Stimulated activated CD4-positive, alpha-beta T cell treated with anti-CD3 and anti-CD28 coated beads, Interleukin-12 subunit alpha, Interleukin-12 subunit beta, amount 100 ng/mL, for 48 hours (primary cell): ENCODE measurements around the gene MDP1.

Experiments used
- DNase-seq, 3 donors: peaks; one replicate each; pipeline ENCODE4 v3.0.0-alpha.2; 2020; ENCODE audit warnings: low read depth in 2 of 3, low spot score in 1 of 3

MDP1 gene

DNA sequence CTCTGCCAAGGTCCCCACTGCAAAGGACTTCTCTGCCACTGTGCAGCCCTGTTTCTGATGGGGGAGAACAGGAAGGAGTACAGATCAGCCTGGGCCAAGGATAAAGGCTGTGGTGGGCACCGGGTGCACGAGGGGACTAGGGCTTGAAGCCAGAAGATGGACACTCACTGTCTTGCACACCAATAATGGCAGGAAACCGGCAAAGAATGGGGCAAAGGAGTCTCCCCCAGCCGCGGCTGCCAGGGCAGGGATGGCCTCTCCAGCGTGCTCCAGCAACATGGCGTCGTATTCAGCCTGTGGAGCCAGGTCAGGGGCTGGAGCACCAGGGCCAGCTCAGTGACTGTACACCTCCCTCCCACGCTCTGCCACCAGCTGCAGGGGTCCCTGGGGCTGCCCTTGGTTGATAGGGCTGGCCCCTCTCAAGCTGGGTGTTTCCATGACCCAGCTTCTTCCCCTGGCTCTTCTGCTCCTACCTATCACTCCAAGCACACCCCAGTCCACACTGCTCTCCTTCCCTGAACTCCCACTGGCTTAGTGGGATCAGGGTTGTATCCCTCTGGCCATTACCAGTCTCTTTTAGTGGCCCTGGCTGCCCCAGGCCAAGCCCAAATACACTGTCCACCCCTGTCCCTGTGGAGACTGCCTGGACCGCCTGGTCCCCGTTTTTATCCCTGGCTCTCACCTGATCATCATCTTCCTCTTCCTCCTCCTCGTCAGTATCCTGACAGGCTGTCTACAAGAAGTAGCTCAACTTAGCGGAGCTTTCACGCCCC, 33.6 kb downstream of the MDP1 start:
- DNase-seq = no peak

DNA sequence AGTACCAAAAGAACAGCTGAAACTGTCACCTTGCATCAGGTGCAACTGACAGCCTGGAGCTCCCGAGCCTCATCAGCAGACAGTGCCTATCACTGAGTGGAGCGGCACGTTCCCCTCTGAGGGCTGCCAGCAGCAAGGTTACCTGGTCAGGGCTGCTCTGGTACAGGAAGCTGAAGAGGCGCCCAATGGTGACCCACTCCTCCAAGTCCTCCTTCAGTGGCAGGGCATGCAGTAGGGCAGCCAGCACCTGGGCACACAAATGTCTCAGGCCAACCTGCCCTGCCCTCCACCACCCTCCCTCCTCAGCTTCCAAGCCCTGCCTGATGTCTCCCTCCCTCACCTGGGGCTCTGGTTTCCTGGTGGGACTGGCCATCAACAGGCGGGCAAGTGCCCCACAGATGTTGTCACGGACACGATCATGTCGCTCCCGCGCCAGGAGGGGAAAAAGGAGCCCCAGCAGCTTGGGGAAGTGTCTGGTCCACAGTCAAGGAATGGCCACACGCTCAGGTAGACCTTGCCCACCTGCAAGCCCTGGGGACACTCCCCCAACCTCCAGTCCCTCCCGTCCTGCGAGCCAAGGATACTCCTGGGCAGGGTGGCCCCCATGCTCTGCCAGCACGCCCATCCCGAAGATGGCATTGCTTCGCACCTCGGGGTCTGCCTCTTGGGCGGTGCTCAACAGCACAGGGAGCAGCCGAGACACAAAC, 34.3 kb downstream of the MDP1 start:
- no peak for DNase-seq

DNA sequence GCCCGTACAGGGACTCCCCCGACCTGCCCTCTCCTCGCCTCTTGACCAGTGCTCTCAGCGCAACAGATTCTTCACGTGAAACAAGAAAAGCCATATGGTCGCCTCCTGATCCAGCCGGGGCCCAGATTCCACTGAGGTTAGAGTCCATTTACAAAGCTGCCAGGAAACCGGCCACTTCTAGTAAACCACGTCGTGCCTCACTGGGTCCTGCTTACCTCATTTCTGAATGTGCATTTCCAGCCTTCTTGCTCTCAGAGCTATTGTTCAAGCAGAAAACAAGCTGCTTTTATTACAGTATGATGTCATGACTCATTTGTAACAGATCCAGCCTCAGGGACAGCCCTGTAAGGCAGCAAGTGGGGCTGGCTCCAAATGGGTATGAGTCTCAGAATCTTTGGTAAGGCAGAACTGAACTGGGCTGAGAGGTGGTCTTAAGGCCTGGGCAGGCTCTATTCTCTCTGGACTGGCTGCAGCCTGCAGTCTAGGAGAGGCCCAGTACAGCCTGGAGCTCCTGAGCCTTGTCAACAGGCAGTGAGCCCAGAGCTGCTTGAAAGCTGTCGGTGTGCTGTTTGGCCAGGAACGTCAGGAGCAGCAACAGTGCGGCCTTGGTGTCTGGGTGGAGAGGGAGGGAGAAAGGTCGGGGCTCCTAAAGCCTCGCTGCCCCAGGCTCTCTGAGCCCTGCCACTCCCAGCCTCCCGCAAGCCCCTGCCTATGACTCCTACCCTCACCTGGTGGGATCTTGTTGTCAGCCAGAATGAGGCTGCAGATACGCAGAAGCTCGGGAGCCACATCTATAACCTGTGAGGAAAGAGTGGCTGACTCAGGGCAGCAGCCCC, 35.7 kb downstream of the MDP1 start:
- no peak for DNase-seq

DNA sequence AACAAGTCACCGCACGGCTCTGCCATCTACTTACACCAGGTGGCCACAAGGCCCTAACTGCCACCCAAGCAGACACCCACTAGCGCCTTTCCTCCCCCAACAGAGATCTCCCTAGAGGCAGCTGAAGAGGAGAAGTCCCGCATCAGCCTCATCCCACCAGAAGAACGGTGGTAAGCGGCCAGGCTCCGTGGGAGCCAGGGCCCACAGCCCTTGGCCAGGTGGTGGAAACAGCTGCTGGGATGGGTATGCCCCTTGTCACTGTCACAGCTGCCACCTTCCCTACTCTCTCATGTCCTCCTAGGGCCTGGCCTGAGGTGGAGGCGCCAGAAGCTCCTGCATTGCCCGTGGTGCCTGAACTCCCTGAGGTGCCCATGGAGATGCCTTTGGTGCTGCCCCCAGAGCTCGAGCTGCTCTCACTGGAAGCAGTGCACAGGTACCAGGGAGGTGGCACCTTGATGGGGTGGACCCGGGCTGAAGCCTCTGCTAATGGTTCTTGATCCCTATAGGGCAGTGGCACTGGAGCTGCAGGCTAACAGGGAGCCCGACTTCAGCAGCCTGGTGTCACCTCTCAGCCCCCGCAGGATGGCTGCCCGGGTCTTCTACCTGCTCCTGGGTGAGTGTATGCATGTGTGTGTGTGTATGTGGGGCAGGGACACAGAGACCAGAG, 36.4 kb downstream of the MDP1 start:
- no peak for DNase-seq

DNA sequence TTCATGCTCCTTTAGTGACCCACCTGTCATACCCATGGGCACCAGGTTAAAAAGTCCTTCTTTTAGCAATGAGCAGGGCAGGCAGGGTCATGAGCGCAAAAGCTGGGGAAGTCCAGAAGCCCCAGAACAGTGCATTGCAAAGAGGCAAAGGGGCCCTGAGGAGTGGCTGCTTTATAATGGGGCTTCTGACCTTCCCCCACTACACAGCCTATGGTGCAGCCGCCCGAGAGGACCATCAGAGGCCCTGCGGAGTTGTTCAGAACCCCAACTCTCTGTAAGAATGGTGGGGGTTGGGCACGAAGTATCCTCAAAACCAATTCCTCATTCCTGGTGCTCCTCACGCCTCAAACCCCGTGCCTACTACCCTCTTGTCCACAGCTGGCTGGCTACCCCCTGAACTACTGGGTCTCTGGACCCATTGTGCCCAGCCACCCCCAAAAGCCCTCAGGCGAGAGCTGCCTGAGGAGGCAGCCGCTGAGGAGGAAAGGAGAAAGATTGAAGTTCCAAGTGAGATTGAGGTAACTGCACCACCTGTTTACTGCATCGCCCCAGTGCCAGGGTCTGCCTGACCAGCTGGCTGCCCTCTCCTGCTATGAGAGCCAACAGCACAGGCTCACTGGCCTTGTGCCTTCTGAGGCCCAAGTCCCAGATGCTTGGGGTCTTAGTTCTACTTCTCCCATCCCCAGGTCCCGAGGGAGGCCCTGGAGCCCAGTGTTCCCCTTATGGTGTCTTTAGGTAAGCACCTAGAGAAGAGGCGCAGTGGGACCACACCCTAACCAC, 37.3 kb downstream of the MDP1 start:
- no peak for DNase-seq

DNA sequence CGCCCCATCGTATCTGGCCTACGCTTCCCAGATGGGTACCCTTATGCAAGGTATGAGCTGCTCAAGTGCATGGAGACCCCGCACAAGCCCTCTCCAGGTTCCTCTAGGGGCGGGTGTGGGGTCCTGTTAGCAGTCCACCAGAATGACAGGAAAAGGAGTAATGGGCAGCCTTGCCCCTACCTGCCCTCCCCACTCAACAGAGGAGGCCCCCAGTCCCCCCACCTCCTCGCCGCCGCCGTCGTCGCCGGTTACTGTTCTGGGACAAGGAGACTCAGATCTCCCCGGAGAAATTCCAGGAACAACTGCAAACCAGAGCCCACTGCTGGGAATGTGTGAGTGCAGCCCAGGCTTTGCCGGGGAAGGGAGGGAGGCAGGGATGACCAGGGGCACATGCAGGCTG, 38.0 kb downstream of the MDP1 start:
- DNase-seq = no peak

DNA sequence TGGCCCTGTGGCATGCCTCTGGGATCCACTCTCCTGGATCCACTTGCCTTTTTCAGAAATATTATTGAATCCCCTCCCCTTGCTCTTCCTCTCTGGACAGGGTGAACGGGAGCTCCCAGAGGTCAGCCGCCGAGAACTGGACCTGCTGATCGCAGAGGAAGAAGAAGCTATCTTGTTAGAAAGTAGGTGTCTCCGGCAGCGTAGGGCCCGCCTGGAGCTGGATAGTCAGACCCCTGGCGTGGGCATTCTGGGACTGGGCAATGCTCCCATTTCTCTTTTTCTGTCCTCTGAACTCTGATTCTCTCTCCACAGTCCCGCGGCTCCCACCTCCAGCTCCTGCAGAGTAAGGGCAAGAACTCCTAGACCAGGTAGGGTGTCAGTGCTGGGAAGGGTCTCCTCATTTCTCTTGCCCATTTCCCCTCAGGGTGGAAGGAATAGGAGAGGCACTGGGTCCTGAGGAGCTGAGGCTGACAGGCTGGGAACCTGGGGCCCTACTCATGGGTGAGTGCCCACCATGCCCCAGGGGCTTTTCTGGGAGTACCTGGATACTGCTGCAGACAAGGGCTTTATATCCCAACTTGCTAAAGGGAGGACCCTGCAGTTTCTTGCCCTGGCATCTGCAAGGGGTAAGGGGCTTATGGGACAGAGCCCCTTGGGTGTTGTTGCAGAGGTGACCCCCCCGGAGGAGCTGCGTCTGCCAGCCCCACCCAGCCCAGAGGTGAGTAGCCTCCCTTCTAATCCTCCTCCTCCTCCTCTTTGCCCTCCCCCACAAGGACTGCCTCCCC, 38.6 kb downstream of the MDP1 start:
- no peak for DNase-seq

DNA sequence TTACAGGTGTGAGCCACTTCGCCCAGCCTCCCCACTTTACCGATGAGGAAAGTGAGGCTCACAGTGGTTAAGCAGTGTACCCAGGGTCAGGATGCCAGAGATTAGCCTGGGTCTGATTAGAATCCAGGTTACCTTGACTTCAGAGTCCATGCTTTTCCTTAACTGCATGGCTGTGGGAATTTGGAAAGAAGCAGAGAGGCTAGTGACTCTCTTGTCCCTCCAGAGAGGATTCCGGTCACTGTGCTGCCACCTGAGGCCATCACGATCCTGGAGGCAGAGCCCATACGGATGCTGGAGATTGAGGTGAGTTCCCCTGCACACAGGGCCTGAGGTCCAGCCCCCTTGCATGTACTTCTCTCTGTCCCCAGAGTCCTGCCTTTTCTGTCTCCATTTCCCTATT, 39.3 kb downstream of the MDP1 start:
- no peak for DNase-seq

DNA sequence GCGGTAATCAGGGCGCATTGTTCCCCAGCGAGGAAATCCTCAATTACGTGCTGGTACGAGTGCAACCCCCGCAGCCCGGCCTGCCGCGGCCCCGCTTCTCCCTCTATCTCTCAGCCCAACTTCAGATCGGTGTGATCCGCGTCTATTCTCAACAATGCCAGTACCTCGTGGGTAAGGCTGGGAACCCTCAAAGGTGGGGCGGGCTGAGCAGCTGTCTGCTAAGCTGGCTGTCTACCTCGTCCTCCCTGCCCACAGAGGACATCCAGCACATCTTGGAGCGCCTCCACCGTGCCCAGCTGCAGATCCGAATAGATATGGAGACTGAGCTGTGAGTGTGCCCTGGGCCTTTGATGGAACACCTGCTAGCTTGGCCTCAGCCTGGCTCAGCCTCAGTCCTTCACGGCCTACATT, 43.0 kb downstream of the MDP1 start:
- no peak for DNase-seq

DNA sequence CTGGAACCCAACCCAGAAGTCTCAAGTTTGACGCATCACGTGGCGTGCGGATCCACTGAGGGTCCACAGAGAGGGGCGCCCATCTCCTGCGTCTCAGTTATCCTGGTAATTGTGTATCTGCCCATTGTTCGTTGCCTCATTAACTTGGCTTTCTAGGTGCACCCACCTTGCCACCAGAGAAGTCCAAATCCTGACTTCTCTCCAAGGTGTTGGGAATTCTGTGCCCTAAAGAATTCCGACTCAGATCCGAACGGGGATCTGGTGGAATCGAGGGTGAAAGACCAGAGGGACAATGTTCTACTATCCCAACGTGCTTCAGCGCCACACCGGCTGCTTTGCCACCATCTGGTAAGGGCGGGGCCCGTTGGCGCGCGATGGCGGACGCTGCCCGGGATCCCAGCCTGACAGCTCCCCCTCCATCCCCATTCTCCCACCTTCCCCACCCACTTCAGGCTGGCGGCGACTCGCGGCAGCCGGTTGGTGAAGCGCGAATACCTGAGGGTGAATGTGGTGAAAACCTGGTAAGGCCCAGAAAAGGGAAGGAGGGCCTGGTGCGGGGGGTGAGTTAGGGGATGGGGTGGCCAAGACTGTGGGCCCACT, 43.5 kb downstream of the MDP1 start:
- DNase-seq = no peak

DNA sequence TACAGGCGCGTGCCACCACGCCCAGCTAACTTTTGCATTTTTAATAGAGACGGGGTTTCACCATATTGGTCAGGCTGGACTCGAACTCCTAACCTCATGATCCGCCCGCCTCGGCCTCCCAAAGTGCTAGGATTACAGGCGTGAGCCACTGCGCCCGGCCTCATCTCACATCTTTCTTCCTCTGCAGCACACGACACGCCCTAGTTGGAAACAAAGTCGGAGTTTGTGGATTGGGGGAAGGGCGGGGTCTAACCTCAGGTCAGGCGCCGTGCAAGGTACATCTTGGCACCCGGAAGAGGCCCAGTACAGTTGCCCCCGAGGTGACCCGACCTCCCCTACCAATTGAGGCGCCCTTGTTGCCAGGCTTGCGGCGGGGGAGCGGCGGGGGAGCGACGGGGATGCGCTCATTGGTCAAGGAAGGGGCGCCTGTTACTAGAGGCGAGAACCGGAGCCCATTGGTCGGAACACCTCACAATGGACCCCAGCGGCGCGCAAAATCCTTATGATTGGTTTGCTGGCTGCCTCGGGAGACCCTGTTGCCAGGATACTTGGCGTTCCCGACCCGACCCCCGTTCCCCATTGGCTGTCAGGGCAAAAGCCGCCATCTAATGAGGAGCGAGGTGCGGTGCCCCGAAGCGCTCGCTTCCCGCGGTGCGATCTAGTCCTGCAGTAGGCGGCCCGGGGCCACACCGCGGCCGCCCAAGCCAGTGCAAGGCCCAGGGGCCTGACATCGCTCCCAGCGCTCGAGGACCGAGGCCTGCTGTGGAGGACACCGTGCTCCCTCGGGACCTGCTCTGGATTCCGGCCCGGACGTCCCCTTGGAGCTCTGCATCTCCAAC, 44.2 kb downstream of the MDP1 start, which contains the start of gene REC8:
TSS of gene REC8 (plus strand) at position 659 of the 839 bp plus-strand sequence. CDS start 473 bp downstream, outside the sequence.
- peak; percentile 33 to 60 (median 48) for DNase-seq

DNA sequence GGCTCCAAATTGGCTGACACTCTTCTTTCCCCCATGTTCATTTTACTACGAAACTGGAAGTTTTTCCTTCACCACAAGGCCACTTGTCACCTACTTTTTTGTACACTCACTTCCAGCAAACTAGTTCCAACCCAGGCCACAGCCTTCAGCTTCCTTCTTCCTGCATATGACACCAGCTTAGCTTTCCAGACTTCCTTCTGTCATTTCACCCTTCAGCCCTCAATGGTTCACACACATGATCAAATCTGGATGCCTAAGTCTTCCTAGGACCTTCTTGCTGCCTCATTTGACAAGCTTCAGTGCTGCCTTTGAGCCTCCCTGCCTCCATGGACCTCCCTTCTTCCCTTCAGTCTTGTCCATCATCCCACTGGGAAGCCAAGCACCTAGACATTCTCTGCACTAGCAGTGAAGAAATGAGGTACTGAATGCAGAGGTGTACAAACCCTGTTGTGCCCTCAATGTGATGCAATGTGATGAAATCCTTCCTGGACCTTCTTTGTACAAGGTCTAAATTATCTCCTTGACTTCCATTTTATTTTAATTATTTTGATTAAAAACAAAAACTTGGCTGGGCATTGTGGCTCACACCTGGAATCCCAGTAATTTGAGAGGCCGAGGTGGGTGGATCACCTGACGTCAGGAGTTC, 48.3 kb downstream of the MDP1 start:
- DNase-seq = no peak

DNA sequence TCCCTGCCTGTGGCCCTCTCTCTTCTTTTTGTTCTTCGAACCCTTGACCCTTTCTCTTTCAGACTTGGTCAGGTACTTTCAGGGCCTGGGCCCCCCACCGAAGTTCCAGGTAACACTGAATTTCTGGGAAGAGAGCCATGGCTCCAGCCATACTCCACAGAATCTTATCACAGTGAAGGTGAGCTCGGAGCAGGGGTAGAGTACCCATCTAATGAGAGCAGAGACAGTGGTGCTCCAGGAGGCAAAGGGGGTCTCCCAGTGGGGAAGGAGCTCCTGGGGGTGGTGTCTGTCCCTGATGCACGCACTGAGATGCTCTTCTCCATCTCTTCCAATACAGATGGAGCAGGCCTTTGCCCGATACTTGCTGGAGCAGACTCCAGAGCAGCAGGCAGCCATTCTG, 50.1 kb downstream of the MDP1 start:
- DNase-seq = no peak

DNA sequence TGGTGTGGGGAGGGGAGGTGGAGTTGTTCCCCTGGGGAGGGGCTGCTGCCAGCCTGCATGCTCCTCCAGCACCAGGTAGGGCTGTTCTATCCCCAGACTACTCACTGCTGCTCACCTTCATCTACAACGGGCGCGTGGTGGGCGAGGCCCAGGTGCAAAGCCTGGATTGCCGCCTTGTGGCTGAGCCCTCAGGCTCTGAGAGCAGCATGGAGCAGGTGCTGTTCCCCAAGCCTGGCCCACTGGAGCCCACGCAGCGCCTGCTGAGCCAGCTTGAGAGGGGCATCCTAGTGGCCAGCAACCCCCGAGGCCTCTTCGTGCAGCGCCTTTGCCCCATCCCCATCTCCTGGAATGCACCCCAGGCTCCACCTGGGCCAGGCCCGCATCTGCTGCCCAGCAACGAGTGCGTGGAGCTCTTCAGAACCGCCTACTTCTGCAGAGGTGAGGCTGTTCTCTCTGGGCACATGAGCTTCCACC, 51.3 kb downstream of the MDP1 start:
- no peak for DNase-seq
